HL-60 (cell line): ENCODE data around the gene UIMC1.

Experiments used
- GABPA ChIP-seq: IDR thresholded peaks from 2 replicates; pipeline ENCODE4 v1.6.1; 2012; ENCODE audit warnings: low read depth
- POLR2AphosphoS5 ChIP-seq: IDR thresholded peaks from 2 replicates; pipeline ENCODE4 v1.6.1; 2012; ENCODE audit warnings: low read depth
- TF ChIP-seq, protein P1 (sequence below): IDR thresholded peaks from one replicate; pipeline ENCODE4 v1.5.1; 2011; ENCODE audit warnings: low read length, control low read depth, inconsistent platforms; ENCODE audit not compliant: insufficient read depth

DNA sequence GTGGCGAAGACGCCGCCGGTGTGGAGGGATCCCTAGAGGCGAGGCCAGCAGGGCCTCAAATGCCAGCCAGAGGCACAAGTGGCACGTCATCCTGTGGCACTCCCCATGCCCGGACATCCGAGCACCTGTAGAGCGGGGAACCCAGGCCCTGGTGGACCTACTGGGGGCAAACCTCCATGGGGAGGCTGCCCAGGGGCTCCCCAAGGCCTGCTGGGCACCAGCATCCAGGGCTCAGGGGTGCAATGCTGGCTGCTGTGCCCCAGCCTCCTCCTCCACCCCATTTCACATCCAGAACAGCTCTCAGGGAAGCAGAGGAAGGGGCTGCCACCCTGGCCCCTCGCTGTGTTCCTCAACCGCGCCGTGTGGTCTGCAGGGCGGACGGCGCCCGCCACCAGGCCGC lies 151.0 kb downstream of the UIMC1 start:
- TF ChIP-seq, protein P1, sequence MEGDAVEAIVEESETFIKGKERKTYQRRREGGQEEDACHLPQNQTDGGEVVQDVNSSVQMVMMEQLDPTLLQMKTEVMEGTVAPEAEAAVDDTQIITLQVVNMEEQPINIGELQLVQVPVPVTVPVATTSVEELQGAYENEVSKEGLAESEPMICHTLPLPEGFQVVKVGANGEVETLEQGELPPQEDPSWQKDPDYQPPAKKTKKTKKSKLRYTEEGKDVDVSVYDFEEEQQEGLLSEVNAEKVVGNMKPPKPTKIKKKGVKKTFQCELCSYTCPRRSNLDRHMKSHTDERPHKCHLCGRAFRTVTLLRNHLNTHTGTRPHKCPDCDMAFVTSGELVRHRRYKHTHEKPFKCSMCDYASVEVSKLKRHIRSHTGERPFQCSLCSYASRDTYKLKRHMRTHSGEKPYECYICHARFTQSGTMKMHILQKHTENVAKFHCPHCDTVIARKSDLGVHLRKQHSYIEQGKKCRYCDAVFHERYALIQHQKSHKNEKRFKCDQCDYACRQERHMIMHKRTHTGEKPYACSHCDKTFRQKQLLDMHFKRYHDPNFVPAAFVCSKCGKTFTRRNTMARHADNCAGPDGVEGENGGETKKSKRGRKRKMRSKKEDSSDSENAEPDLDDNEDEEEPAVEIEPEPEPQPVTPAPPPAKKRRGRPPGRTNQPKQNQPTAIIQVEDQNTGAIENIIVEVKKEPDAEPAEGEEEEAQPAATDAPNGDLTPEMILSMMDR: no peak
- TF ChIP-seq GABPA: no peak
- no peak for TF ChIP-seq POLR2AphosphoS5
